ENCODE results near the gene UMODL1. TPM values are rescaled to one million over a fixed set of nuclear protein-coding genes. Genes with fewer than 3 reads are reported as not detected.

Gene UMODL1
- total and polyA plus RNA-seq, 10 of the 15 experiments (the other 5 are each of a cell fraction or from before 2014, with no cell fraction given), result 0.01 to 0.11 (median 0.03) TPM; not detected in 5

DNA sequence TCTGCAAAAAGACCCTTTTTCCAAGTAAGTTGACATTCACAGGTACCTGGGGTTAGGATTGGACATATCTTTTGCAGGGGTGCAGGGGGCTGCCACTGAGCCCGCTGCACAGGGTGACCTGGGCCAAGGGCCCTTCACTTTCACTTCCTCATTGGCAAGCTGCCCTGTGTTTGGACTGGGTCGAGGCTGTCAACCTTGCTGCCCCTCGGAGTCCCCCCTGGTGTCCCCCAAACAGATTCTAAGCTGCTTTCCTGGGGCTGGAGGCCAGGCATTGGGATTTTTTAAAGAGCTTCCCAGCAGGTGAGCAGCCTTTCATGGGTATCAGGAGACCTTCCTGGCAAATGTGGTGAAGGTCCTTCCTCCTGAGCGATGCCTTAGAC lies 7.9 kb upstream of the UMODL1 start (continued):
- TF ChIP-seq ZNF384 (IDR thresholded peaks at IDR 0.05; ENCODE audit: borderline replicate concordance, low read depth, low read length) (no peak), FOXM1 (IDR thresholded peaks at IDR 0.05; ENCODE audit: low read depth, low read length) (0 out of 2 replicates have a peak, but pooled peaks have one; percentile 2), KLF5 (IDR thresholded peaks at IDR 0.05; ENCODE audit: partially characterized antibody) (no peak), MXI1 (IDR thresholded peaks at IDR 0.05; ENCODE audit: low read depth, low read length) (no peak), GATAD2B (conservative IDR thresholded peaks at IDR 0.05; ENCODE audit: low read depth) (0 out of 2 replicates have a peak, but pooled peaks have one; percentile 8), JUND (IDR thresholded peaks at IDR 0.05; ENCODE audit: low read depth, low read length) (no peak), E4F1 (IDR thresholded peaks at IDR 0.05; ENCODE audit: borderline replicate concordance, partially characterized antibody) (no peak), TCF12 (IDR thresholded peaks at IDR 0.05; ENCODE audit: low read depth, low read length) (0 out of 2 replicates have a peak, but pooled peaks have one; percentile 6), STAT3 (IDR thresholded peaks at IDR 0.05; ENCODE audit: low read depth, low read length) (no peak), CREM (IDR thresholded peaks at IDR 0.05; ENCODE audit: low read depth) (peak; percentile 44), NBN (IDR thresholded peaks at IDR 0.05) (no peak), TARDBP (IDR thresholded peaks at IDR 0.05; ENCODE audit: borderline replicate concordance) (no peak), SREBF1 (IDR thresholded peaks at IDR 0.05; ENCODE audit: low read length) (no peak), ELK1 (IDR thresholded peaks at IDR 0.05; ENCODE audit: low read depth, low read length) (no peak), HDAC2 (IDR thresholded peaks at IDR 0.05) (no peak), RAD21 (IDR thresholded peaks at IDR 0.05; ENCODE audit: insufficient read depth, low read depth, low read length) (no peak), CHD2 (IDR thresholded peaks at IDR 0.05; ENCODE audit: borderline replicate concordance, low read depth, low read length) (no peak), ZSCAN29 (IDR thresholded peaks at IDR 0.05) (no peak), BCLAF1 (IDR thresholded peaks at IDR 0.05) (no peak), PML (IDR thresholded peaks at IDR 0.05; ENCODE audit: low read length) (no peak), MTA3 (IDR thresholded peaks at IDR 0.05; ENCODE audit: borderline replicate concordance, low read length) (no peak), ZNF207 (IDR thresholded peaks at IDR 0.05; ENCODE audit: borderline replicate concordance) (no peak)
- TF ChIP-seq, protein P1, sequence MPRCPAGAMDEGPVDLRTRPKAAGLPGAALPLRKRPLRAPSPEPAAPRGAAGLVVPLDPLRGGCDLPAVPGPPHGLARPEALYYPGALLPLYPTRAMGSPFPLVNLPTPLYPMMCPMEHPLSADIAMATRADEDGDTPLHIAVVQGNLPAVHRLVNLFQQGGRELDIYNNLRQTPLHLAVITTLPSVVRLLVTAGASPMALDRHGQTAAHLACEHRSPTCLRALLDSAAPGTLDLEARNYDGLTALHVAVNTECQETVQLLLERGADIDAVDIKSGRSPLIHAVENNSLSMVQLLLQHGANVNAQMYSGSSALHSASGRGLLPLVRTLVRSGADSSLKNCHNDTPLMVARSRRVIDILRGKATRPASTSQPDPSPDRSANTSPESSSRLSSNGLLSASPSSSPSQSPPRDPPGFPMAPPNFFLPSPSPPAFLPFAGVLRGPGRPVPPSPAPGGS (IDR thresholded peaks at IDR 0.05; ENCODE audit: borderline replicate concordance, insufficient read depth, low read depth, low read length, poor library complexity, severe bottlenecking), result no peak

Data from GM12878 (cell line).